HL-60/S4 (cell line): Measurements from ENCODE around the gene LDLRAD3.
"Not testable (repeated sequence)": the region's sequence is repeated elsewhere in the genome, so short reads cannot be mapped to it uniquely, and the experiment has no call there.

Source experiments
- in situ Hi-C: fragments of 300-500 bp; cut with MboI; formaldehyde crosslinking; loops from 2 replicates; pipeline ENCODE4 v1.14.3; 2022; ENCODE audit warnings: low sequenced_read_pairs

Gene LDLRAD3

DNA sequence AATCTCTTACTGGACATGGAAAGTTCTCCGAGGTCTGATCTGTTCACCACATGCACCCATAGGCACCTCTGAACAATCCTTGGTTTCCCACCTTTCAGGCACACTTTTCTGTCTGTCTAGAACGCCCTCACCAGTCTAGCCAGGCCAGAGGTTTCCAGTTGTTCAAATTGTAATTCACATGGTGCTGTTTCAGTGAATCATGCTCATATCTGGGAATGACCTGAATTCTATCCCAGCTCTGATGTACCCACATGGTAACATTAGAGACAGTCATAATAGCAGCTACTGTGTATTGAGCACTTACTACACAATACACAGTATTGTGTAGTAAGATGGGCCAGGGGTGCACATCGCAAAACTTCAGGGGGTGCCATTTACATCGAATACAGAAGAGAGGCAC, 207.1 kb downstream of the LDLRAD3 start:
- in situ Hi-C loops, result no loop called here

DNA sequence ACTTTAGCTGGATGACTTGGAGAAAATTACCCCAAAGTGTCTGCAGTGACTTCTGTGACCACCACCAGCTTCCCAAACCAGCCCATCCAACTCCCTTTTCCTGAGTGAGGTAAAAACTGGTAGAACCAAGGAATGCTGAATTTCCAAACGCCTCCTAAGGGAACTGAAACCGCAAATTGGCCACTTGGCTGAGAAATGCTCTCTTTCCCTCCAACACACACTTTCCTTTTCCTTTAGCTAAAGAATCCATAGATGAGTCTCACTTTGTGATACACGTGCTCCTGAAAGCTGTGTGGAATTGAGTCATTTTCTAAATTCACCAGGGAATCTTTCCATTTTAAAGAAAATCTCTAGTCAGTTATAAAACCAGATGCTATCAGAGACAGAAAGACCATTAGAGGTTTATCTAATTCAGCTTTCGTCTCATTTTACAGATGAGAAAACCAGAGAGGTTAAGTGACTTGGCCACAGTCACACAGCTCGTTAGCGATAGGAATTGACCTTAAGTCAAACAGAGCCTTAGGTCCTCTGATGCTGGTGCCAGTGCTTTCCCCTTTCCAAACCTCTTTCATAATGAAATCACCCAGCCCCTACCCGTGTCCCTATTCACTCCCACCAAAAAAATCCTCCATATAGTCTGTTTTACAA, 208.2 kb downstream of the LDLRAD3 start:
- in situ Hi-C loops, result no loop called here

- in situ Hi-C loops, result no loop called here
These were observed 209.7 kb downstream of the LDLRAD3 start for GRCh38 chr11:36153551-36153950.

- in situ Hi-C loops, result no loop called here
These were observed 211.3 kb downstream of the LDLRAD3 start for GRCh38 chr11:36155124-36155561.

- in situ Hi-C loops, result no loop called here
These were observed 211.9 kb downstream of the LDLRAD3 start for GRCh38 chr11:36155770-36156160.

DNA sequence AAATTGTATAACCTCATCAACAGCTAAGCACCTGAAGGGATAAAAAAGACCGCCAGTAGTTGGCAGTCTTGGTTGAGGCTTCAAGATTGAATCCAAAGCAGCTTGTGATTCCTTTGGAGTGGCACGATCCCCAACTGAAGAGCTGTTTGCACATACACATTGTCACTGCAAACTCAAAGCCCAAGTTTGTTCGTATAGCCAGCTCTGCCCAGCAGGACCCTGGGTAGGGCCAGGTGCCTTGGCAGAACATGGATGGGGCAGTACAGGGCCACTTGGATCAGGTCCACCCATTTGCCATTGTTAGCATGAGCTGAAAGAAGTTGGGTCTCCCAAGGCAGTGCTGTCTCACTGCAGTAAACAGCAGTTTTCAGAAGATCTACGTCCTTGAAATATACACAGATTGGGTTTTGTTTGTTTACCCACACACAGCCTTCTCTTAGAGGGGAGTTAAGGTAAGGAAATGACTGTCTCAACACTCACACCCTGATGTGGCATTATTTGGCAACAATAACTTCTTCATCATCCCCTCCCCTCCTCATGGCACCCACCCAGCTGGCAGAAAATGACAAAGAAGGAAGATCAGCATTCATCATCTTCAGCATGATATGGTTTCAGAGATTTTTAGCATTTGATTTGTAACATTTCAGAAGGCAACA, 212.4 kb downstream of the LDLRAD3 start:
- in situ Hi-C loops, result no loop called here

DNA sequence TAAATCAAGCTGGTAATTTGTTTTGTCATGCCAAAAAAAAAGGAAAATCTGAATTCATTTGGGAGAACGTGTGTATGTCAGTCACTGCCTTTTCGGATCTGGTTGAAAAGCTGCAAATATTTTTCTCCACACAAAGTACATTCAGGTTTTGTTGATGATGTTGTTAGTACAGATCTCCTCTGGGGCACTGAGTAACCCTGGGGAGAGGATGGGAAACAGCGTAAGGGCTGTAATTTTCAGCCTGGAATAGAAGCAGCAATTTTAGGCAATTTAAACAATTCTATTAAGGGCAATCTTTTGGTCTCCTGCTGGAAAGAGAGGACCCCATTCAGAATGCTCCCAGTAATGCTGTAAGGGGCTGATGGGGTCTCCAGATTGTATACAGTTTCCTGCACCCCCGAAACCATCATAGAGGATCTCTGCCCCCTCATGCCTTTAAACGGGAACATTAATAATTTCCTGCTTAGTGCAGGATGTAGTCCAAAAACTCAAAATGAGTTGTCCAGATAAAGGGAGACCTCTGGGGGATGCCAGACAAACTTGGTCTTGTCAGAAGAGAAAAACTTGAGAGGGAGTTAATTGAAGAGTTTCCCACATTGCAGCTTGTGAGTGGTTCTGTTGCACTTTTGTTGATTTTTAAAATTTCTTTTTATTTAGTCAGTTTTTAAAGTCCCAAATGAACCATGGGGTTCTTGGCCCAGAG, 213.1 kb downstream of the LDLRAD3 start:
- in situ Hi-C loops, result no loop called here

DNA sequence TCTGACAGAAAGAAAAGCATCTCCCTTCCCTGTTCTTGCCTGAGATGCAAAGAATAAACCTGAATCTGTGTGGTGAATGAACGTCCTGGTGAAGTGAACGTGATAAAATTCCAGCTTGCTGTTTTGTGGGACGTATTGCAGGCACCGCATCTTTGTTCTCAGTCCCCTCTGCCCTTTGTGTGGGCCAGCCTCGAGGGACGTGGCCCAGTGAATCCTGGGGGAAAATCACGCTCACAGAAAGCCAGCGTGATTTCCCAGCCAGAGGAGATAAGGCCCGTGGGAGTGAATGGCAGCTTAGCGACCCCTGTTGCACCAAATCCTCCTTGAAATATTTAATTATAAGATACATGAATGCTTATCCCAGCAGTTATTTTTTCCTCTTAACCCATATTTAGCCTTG, 216.2 kb downstream of the LDLRAD3 start:
- in situ Hi-C loops, result no loop called here

- in situ Hi-C loops, result no loop called here
These were observed 217.7 kb downstream of the LDLRAD3 start for GRCh38 chr11:36161572-36161971.

GRCh38 chr11:36162006-36162882, 218.4 kb downstream of the LDLRAD3 start:
- in situ Hi-C loops, result no loop called here

DNA sequence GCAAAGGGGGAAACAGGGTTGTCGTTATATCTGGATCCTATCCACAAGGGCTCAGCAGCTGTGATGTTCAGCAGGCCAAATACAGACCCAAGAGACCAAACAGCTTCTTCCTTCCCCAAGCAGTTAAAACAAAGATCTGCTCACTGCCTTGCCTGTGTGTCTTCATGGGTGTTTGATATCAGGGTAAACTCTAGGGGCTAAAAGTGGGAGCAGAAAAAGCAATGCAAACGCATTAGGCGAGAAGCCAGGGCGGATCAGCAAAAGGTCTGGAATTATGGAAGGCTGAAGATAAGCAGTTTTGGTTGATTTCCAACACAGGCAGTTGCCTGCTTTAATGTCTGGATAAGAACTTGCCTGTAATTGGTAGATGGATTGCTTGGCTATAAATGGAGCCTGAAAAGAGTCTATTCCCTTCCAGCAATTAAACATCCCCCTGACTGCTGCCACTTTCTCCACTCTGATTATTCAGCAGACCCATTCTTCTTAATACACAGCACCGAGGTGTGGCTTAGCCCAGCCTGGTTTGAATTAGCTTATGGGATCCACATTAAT, 219.1 kb downstream of the LDLRAD3 start:
- in situ Hi-C loops, result no loop called here

DNA sequence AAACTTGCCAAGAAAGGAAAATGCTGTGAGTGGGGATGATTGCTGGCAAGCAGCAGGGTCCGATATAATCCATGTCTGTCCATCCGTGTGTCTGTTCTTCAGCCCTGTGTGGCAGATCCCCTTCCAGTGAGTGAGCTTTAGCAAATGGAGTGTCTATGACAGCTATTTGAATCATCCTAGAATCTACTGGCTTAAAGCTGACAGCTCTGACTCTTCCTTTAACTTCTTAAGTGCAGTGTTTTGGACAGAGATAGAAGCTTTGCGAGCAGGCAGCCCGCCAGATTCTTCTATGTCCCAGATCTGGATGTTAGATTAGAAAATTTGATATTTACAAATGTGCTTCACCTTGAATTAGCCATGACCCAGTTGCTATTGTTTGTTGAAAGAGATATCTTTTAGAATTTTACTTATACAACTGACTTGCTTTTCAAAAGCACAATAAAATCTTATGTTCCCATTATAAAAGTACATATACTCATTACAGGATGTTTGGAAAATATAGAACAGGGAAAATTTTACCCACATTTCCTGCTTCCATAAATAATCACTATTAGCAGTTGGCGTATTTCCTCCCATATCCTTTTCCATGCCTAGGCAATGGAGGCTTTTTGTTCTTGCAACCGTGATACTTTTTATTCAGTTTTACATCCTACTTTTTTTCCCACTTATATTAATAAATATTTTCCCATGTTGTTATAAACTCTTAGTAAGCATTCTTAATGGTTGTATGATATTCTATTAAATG, 220.8 kb downstream of the LDLRAD3 start:
- in situ Hi-C loops, result no loop called here

GRCh38 chr11:36165621-36166397, 221.9 kb downstream of the LDLRAD3 start:
- in situ Hi-C loops, result no loop called here

DNA sequence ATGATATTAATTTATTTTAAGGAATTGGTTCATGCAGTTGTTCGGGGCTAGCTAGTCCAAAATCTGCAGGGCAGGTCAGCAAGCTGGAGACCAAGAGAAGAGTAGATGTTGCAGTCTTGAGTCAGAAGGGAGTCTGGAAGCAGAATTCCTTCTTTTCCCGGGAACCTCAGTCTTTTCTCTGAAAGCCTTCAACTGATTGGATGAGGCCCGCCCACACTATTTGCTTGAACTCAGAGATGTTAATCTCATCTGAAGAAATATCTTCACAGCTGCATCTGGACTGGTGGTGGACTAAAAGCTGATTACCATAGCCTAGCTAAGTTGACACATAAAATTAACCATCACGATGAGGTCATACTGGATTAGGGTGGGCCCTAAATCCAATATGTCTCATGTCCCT, 223.2 kb downstream of the LDLRAD3 start:
- in situ Hi-C loops, result no loop called here

- in situ Hi-C loops, result no loop called here
These were observed 223.9 kb downstream of the LDLRAD3 start for GRCh38 chr11:36167729-36168128.

GRCh38 chr11:36177836-36178235, 234.0 kb downstream of the LDLRAD3 start:
- in situ Hi-C loops, result no loop called here

DNA sequence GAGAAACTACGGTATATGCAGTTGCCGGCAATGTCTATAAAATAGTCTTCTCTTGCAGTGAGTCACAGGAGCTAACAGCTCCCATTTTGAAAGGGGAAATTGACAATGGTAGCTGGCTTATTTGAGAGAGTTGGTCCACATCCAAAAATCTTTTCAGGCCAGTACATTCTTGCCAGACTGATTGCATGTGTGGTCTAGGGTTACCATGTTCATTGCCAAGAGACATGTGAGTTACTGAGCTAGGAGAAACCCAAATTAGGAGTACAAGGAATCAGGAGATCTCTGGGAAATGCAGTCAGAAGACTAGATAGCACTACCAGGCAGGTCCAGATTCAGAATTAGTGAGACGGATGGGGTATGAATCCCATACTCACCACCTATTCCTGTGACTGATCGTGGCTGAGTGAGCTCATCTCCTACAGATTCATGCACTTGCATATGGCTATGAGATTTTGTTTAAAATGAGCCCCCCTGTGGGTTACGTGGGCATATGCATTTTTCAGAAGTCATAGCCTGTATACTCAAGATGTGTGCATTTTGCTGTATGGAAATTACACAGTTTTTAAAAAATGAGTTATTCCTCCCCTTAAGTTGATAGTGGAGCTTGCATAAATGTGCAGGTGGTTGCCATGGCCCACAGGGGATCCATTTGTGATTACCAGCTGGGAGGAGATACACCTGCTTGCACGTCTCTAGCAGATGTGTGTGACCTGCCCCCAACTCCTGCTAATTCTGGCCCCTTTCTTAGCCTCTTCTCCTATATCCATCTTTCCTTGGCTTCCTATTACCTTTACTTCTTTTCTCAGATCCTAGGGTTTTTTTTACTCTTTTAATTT, 242.7 kb downstream of the LDLRAD3 start:
- in situ Hi-C loops, result no loop called here

DNA sequence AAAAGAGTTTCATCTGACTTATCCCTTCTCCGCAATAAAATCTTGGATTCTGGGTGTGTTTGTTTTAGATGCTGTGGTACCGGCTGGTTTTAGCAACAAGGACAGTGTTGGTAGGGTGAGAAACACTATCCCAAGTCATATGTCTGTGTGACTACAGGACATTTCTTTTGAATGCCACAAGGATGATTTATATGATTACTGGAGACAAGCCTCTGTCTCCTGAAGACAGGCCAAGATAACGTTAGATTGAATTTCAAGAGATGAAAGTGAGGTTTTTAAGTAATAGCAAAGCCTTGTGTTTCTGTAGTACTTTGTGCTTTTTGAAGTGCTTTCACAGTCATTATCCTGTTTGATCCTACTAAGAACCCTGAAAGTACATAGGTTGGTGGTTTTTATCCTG, 243.8 kb downstream of the LDLRAD3 start:
- in situ Hi-C loops, result no loop called here

GRCh38 chr11:36189735-36190134, 245.9 kb downstream of the LDLRAD3 start:
- in situ Hi-C loops, result not testable (repeated sequence)
